ELF-1 (cell line): Measurements from ENCODE around the gene SRPK1.

Experiments used
- DNase-seq: peaks from one replicate; pipeline ENCODE4 v3.0.0-alpha.2; 2016; ENCODE audit warnings: low read depth, low spot score

The SRPK1 gene

DNA sequence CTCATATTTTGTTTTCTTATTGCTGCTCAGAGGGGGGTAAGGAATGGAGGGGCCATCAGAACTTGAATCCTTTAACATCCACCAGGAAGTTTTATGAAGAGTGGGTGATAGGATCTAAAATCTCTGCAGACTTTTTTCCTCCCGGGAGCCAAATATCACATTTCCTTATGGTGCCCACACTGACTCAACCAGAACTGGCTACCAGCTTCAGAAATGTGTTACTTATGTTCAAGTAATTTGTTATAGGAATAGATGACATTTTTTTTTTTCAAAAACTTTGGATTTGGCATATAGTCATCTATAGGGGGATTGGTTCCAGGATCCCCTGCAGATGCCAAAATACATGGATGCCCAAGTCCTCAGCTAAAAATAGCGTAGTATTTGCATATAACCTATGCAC, 97.3 kb downstream of the SRPK1 start:
- DNase-seq, result no peak

DNA sequence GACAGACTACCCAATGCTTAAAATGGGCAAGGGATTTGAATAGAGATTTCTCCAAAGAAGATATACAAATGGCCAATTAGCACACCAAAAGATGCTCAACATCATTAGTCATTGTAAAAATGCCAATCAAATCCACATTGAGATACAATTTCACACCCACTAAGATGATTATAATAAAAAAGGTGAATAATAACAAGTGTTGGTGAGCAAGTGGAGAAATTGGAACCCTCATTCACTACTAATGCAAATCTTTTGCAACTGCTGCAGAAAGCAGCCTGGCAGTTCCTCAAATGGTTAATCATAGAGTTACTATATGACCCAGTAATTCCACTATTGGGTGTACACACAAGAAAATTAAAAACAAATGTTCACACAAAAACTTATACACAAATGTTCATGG, 103.4 kb downstream of the SRPK1 start:
- no peak for DNase-seq

DNA sequence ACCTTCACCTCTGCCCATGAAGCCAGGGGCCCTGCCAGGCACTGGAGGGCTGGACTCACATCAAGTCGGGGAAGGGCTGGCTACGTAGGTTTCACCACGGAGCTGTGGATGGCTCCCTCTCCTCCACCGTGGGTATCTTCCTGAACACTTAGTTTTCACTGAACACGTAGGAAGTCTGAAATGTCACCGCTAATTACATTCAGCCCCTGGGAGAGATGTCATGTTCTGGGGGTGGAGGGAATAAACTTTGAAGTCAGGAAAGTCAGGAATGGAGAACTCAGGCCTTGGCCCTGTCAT, 109.3 kb downstream of the SRPK1 start:
- no peak for DNase-seq

DNA sequence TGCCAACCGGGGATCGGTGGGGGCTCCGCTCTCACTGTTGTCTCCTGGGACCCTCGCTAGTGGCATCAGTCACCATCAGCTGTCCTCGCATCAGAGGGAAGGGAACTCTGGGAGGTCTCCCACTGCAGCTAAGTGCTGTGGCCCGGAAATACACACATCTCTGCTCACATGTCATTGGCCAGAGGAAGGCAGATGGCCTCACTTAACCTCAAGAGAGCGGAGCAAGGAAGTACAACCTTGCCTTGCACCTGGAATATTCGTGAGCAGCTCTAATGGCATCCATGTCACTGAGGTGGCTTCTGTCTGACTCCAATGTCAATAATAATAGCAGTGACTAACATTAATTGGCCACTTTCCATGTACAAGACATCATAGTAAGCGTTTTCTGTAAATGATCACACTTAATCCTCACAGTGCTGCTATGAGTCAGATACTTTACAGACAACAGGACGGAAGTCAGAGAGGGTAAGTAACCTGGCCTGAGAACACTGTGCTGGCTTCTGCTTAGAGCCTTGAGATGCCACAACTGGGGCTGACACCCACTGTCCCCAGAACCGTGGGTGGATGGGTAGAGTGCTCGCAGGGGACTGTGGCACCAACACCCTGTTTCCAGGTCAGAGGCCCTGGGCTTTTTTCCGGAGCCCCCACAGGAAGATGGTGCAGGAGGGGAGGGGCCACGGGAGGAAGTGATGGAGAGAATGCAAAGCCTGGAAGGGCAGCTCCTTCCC, 109.8 kb downstream of the SRPK1 start:
- no peak for DNase-seq

DNA sequence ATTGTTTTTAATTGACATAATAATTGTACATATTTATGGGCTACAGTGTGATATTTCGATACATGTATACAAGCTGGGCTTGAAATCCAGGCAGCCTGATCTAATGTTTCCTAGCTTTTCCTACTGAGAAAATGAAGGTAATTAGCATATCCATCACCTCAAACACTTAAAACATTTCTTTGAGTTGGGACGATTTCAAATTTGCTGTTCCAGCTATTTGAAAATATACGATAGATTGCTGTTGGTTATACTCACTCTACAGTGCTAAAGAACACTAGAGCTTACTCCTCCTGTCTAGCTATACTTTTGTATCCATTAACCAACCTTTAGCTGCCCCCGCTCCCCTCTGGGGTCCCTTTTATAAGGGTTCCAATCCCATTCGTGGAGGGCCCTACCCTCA, 111.1 kb downstream of the SRPK1 start:
- no peak for DNase-seq

DNA sequence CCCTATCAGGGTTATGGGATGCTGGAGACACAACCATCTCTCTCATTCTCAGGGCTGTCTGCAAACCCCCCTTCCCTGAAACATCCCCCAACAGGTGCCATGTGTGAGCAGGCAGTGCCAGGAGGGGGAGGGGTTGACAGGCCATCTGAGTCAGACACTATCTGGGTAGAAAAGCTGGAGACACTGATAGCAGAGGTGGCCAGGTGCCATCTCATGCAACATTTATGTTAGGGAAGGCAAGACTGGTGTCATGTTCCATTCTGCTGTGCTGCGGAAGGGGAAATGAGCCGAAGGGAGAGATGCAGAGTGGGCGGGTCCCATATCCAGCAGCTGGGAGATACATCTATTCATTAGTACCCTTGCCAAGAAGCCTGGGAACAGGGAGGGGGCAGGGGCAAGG, 112.2 kb downstream of the SRPK1 start:
- DNase-seq, result no peak

DNA sequence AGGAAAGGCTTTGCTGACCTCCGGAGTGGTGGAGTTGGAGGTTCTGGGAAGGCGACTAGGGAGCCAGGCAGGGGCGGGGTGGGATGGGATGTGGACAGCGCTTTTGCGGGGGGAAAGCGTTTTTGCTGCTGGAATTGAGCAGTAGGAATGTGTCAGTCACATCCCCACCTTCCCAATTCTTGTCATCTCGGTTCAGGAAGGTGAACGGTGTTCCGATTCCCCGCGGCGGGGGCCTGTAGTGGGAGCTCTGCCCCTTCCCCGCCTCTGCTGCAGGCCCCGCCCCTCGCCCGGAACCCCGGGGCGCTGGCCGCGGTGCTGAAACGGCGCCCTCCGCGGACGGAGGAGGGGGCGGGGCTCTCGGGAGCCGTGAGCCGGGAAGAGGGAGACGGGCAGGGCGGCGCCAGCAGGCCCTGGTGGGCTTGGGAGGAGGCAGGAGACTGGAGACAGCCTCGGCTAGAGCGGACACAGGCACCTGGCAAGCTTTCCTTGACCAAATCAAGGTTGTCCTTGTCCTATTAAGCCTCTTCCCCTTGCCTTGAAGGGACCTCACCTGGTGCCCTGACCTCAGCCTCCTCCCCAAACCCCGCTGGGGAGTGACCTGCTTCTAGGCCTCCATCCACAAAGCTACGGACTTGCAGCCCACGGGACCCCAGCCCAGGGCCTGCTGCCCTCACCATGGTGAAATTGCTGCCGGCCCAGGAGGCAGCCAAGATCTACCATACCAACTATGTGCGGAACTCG, 115.7 kb downstream of the SRPK1 start, which contains the start of gene LHFPL5:
TSS of gene LHFPL5 (plus strand) at position 357 of the 741 bp plus-strand sequence. CDS start at position 676, 319 bp downstream.
- DNase-seq, result peak; percentile 89

DNA sequence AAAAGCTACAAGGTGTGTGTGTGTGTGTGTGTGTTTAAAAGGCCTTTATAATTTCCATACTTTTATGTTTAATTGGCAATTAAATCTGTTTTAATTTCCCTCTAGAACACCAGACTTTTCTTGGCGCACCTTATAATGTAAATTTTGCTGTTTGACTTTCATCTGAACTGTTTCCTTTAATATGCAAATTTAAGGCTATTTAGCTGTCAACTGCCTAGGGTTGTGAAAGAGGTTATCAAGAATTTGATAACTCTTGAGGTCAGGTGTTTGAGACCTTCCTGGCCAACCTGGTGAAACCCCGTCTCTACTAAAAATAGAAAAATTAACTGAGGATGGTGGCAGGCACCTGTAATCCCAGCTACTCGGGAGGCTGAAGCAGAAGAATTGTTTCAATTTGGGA, 119.8 kb downstream of the SRPK1 start:
- DNase-seq, result no peak

DNA sequence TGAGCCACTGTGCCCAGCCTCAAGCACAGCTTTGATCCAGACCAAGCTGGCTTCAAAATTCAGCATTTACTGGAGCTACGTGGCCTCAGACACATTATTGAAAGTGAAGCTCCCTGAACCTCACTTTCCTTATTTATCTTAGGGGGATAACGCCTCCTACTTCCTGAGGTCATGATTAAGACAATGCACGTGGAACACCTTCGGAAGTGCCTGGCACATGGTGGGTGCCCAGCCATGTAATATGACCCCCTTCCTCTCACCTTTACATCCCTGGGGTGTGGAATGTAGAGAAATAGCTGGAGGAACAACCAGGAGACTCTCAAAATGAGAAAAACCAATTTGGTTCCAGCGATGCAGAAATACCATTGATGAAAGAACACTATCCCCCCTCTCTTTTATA, 122.2 kb downstream of the SRPK1 start:
- no peak for DNase-seq

DNA sequence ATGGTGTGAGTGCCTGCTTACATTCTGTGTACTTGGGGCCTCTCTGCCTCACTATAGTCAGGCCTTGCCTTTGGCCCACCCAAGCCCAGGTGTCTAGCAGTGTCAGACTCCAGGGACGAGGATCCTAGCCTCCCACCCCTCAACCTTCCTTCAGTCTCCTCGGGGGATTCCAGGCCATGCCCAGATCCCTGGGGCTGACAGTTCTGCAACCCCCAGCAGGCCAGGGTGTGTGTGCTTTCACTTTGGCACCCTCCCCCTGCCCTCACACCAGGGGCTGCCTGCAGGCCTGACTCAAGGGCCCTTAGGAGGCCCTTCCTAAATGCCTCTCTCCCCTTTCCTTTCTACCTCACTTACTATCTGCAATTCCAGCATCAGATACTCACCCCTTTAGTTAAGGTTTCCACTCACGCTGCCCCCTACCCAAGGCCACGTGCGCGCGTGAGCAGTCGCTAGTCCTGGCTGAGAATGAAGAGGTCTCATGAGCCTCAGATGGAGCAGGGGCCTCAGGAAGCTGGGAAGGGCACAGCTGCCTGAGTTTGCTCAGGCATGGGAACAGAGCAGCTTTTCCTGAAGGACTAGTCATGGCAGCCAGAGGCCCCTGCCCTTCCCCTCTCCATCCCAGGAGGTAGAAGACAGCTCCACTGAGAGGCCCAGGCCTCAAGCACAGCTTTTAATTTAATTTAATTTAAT, 122.9 kb downstream of the SRPK1 start:
- DNase-seq, result peak; percentile 32

DNA sequence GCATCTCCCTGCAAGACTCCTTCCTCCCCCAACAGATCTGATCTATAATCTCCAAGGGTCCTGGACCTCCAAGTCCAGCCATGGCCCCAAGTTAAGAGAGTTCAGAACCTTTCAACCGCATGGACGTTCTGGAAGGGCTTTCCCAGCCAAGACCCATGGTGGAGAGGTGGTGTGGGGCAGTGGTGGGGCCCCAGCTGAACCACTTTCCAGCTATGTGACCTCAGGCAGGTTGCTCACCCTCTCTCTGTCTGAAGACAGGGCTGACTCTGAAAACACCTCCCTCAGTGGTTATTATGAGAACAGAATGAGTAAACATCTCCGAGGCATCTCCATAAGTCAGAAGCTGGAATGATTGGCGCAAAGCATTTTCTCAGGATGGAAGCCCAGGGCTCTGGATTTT, 124.7 kb downstream of the SRPK1 start:
- no peak for DNase-seq

DNA sequence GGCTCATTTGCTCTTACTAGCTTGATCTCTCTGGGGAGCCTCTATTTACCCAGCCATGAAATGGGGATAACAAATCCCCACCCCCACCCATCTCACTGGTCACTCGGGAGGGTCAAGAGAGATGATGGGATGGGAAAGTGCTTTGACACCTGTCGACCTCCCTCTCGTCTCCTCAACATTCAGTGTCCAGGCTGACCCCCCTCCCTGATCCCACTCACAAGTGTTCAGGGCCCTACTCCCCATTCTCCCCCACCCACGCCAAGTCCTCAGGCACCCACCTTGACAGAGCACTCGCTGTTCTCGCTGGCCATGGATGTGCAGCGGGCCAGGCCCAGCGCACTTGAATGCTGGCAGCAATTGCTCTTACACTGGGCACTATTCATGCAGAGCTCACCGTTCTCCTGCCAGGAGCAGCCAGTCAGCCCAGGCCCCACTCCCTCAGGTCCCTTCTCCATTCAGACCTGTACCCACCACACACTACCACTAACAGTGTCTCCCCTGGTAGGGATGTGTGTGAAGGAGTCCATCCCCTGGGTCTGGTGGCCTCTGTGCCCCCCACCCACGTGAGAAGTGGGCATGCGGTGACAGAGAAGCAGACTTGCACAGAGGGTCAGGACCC, 125.3 kb downstream of the SRPK1 start:
- no peak for DNase-seq

DNA sequence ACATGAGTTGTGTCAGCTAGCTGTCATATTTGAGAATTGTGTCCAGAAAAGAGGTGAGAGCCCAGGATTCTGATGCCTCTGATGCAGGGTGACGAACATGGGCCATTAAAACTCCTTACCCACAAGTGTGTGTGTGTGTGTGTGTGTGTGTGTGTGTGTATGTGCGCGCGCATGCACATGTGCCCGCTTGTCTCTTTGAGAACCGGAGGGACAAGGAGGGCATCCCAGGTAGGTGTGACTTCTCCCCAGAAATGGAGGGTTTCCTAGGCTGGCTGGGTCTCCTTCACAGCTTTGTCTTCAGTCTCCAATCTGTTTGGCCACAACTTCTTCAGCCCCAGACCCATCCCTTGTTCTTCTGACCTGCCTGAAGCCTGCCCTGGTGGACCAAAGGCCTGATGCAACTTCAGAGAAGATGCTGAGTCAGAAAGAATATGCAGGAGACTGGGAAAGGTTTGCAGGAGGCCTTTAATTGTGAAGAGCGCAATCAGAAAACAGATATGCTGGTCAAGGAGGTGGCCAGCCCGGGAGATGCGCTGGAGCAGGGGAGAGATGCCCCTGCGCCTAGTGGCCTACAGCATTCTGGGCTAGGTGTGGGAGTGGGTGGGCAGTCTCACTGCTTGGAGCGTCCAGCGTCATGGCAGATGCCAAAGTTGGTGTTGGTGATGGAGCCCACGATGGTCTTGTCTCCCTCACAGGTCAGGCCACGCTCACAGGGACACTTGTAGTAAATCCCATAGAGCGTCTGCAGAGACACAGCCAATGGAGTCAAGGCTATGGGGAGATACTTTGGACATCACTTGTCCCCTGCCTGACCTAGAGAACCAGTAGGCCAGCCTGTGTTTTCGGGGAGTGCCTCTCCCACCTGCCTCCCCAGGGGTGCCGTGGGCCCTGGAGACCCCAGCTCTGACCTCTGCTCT, 126.1 kb downstream of the SRPK1 start:
- no peak for DNase-seq

DNA sequence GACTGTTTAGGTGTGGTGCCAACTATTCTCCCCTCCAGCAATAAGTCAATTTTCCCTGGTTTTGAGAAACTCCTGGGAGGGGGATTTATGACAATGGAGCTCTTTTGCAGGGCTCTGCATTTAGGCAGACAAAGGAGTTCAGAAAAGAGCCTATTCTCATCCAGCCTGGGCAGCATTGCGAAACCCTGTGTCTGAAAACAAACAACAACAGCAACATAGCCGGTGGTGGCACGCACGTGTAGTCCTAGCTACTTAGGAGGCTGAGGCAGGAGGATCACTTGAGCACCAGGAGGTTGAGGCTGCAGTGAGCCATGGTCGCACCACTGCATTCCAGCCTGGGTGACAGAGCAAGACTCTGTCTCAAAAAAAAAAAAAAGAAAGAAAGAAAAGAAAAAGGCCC, 130.2 kb downstream of the SRPK1 start:
- no peak for DNase-seq

DNA sequence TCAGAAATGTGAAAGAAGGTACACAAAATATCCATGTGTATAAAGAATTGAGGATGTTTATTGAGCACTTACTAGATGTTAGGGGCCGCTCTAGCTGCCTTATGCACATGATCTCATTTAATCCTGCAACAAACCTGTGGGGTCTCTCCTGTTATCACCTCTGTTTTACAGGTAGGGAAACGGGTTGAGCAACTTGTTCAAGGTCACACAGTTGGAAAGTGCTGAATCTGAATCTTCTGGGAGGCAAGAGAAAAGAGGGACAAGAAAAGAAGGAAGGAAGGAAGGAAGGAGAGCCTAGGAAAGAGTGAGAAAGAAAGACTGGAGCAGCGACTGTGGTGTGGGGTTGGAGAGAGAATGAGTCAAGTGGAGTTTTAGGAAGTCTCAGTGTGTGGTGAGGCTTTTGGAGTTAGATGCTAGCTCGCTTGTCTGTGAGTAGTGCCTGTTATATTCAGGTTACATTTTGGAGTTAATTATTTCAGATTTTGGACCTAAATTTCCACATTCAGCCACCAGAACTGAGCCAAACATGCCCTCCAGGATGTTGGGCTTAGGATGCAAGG, 132.4 kb downstream of the SRPK1 start:
- DNase-seq, result no peak

DNA sequence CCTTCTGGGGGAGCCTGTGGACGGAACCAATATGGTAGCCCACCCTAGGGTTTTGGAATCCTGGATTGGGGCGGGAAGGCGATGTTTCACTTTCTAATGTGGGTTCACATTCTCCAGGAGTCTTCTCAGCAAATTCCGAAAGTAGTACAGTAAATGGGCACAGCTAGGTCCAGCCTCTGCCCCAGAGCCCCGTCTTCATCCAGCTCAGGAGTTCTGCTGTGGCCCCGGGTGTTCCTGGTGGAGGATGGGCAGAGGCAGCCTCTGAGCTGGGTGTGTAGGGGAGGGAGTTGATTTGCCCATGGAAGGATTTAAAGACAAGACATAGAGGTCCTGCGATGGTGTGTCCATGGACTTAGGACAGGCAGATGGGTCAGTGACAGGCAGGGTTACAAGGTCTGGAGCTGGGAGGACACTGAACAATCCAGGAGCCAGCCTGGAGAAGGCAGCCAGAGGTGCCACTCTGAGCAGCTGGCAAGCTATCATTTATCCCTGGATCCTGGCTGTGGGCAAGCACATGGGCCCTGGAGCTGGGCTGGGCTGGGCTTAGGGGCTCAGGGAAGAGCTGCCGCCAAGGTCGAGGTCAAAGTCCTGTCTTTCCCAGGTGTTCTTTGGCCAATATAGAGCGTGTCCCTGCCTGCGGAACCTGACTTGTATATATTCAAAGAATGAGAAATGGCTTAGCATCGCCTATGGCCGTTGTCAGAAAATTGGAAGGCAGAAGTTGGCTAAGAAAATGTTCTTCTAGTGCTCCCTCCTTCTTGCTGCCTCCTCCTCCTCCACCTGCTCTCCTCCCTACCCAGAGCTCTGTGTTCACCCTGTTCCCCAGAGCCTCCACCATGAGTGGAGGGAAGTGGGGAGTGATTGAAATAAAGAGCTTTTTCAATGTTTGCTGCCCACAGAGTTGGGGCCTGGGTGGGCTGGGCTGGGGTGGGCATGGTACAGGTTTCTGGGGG, 133.4 kb downstream of the SRPK1 start:
- no peak for DNase-seq

DNA sequence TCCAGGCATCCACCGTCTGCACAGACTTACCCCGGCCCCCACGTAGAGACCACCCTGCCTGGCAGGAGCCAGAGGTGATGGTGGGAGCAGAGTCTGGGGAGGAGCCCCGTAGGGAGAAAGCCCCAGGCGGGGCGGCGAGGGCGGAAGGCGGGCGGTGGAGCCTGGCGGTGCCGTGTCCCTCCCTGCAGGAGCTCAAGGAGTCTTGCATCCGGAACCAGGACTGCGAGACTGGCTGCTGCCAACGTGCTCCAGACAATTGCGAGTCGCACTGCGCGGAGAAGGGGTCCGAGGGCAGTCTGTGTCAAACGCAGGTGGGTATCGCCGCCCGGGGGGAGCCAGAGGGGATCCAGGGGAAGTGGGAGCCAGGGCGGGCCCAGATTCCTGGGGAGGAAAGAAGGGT, 134.1 kb downstream of the SRPK1 start:
- peak; percentile 69 for DNase-seq

DNA sequence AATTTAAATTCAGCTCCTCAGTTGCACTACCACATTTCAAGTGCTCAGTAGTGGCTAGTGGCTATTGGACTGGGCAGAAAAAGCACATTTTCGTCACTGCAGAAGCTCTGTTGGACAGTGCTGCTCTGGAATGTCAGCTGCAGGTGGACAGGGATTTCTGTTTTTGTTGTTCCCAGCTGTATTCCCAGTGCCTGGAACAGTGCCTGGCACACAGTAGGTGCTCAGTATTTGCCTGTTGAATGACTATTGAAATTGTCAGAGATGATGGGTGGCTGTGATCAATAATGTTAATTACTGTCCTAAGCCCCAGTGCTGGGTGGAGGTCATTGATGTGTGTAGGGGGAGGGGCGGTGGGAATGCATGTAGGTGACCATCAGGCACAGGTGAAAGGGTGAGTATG, 134.6 kb downstream of the SRPK1 start:
- DNase-seq, result no peak

DNA sequence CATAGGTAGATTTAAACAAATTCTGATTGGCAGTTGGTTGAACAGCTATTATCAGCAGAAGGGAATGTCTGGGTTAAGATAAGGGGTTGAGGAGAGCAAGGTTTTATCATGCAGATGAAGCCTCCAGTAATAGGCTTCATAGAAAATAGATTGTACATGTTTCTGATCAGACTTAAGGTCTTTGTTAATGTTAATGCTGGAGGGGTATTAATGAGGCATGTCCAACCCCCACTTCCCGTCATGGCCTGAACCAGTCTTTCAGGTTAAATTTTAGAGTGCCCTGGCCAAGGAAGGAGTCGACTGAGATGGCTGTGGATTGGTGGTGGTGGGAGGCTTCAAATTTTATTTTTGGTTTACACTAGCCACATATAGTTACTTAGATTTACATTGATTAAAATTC, 136.7 kb downstream of the SRPK1 start:
- no peak for DNase-seq
